Measurements from ENCODE around the gene KIAA0753. TPM values are rescaled to one million over a fixed set of nuclear protein-coding genes. Genes with fewer than 3 reads are reported as not detected.
A peak's percentile ranks its signal among the peaks of the same experiment; 100 is the strongest.
"Not testable (repeated sequence)": the region's sequence is repeated elsewhere in the genome, so short reads cannot be mapped to it uniquely, and the experiment has no call there.

KIAA0753 gene
- total RNA-seq, 2 donors from 2014 or later = 37.2 to 50.1 TPM

GRCh38 chr17:6573982-6574686, 66.4 kb downstream of the KIAA0753 start:
- no peak overlapping the region for H3K27ac Mint-ChIP-seq
- TF ChIP-seq CTCF (conservative IDR thresholded peaks at IDR 0.05) = no peak
- peaks cover 10% of the 10 kb centered on the region for H3K4me1 Mint-ChIP-seq
- H3K27ac ChIP-seq (ENCODE audit: low read depth, low read length) = no peak overlapping the region
- H3K27me3 ChIP-seq (ENCODE audit: control insufficient read depth, insufficient read depth, low read length, poor library complexity, severe bottlenecking) = no peaks in the 10 kb centered on the region
- 95 to 98% methylated on average over 13 of the region's 13 CpGs for WGBS, 2 experiments (ENCODE audit: insufficient coverage in 1 of 2, insufficient read length in 1 of 2)
- H3K27me3 Mint-ChIP-seq (ENCODE audit: insufficient read depth) = no peaks in the 10 kb centered on the region
- no peak overlapping the region for H3K4me3 Mint-ChIP-seq
- H3K9ac ChIP-seq (ENCODE audit: extremely low read depth, low read length, poor library complexity, severe bottlenecking) = no peak overlapping the region
- H3K4me3 ChIP-seq (ENCODE audit: low read length) = no peak overlapping the region
- DNase-seq = no peak
- H3K9me3 Mint-ChIP-seq = no peaks in the 10 kb centered on the region
- H3K9me3 ChIP-seq (ENCODE audit: control insufficient read depth, low read length) = no peaks in the 10 kb centered on the region
- peaks cover 35% of the 10 kb centered on the region for H3K36me3 Mint-ChIP-seq (ENCODE audit: low read depth)
- H3K36me3 ChIP-seq (ENCODE audit: control insufficient read depth, insufficient read depth, low read length) = peaks cover 20% of the 10 kb centered on the region
- no peaks in the 10 kb centered on the region for H3K4me1 ChIP-seq (ENCODE audit: control insufficient read depth, insufficient read depth, low read length)

GRCh38 chr17:6573495-6573894, 67.0 kb downstream of the KIAA0753 start:
- H3K9me3 ChIP-seq (ENCODE audit: control insufficient read depth, low read length); H3K4me3 ChIP-seq (ENCODE audit: low read length); H3K27ac Mint-ChIP-seq; H3K27ac ChIP-seq (ENCODE audit: low read depth, low read length); H3K9ac ChIP-seq (ENCODE audit: extremely low read depth, low read length, poor library complexity, severe bottlenecking); H3K4me1 ChIP-seq (ENCODE audit: control insufficient read depth, insufficient read depth, low read length); H3K27me3 ChIP-seq (ENCODE audit: control insufficient read depth, insufficient read depth, low read length, poor library complexity, severe bottlenecking); DNase-seq; H3K4me3 Mint-ChIP-seq; H3K9me3 Mint-ChIP-seq; H3K27me3 Mint-ChIP-seq (ENCODE audit: insufficient read depth): not testable (repeated sequence)
- Mint-ChIP-seq H3K36me3 (ENCODE audit: low read depth) (peaks cover 29% of the 10 kb centered on the region), H3K4me1 (peaks cover 10% of the 10 kb centered on the region)
- 93 to 100% methylated on average over 4 to 5 of the region's 6 CpGs for WGBS, 2 experiments (ENCODE audit: insufficient coverage in 1 of 2, insufficient read length in 1 of 2)
- peaks cover 14% of the 10 kb centered on the region for H3K36me3 ChIP-seq (ENCODE audit: control insufficient read depth, insufficient read depth, low read length)

GRCh38 chr17:6572972-6573370, 67.5 kb downstream of the KIAA0753 start:
- Mint-ChIP-seq H3K27ac (no peak overlapping the region), H3K4me3 (no peak overlapping the region), H3K27me3 (ENCODE audit: insufficient read depth) (no peaks in the 10 kb centered on the region), H3K4me1 (peaks cover 13% of the 10 kb centered on the region), H3K9me3 (no peaks in the 10 kb centered on the region), H3K36me3 (ENCODE audit: low read depth) (peaks cover 24% of the 10 kb centered on the region)
- no peak for DNase-seq
- Histone ChIP-seq H3K4me3 (ENCODE audit: low read length) (no peak overlapping the region), H3K27me3 (ENCODE audit: control insufficient read depth, insufficient read depth, low read length, poor library complexity, severe bottlenecking) (no peaks in the 10 kb centered on the region), H3K9ac (ENCODE audit: extremely low read depth, low read length, poor library complexity, severe bottlenecking) (no peak overlapping the region), H3K27ac (ENCODE audit: low read depth, low read length) (no peak overlapping the region), H3K36me3 (ENCODE audit: control insufficient read depth, insufficient read depth, low read length) (peaks cover 9% of the 10 kb centered on the region), H3K9me3 (ENCODE audit: control insufficient read depth, low read length) (no peaks in the 10 kb centered on the region), H3K4me1 (ENCODE audit: control insufficient read depth, insufficient read depth, low read length) (no peaks in the 10 kb centered on the region)
- no peak for TF ChIP-seq CTCF (conservative IDR thresholded peaks at IDR 0.05)
- WGBS, 2 experiments (ENCODE audit: insufficient coverage in 1 of 2, insufficient read length in 1 of 2) = 96 to 98% methylated on average over 4 to 8 of the region's 8 CpGs

GRCh38 chr17:6571452-6571781, 69.1 kb downstream of the KIAA0753 start:
- H3K27ac ChIP-seq (ENCODE audit: low read depth, low read length) = peak overlapping the region; percentile 60
- H3K27me3 ChIP-seq (ENCODE audit: control insufficient read depth, insufficient read depth, low read length, poor library complexity, severe bottlenecking) = no peaks in the 10 kb centered on the region
- no peak for DNase-seq
- no peaks in the 10 kb centered on the region for H3K9me3 Mint-ChIP-seq
- no peak overlapping the region for H3K4me3 Mint-ChIP-seq
- peaks cover 17% of the 10 kb centered on the region for H3K4me1 Mint-ChIP-seq
- H3K9ac ChIP-seq (ENCODE audit: extremely low read depth, low read length, poor library complexity, severe bottlenecking) = no peak overlapping the region
- H3K4me3 ChIP-seq (ENCODE audit: low read length) = no peak overlapping the region
- H3K4me1 ChIP-seq (ENCODE audit: control insufficient read depth, insufficient read depth, low read length) = no peaks in the 10 kb centered on the region
- TF ChIP-seq CTCF (conservative IDR thresholded peaks at IDR 0.05) = no peak
- peaks cover 11% of the 10 kb centered on the region for H3K36me3 Mint-ChIP-seq (ENCODE audit: low read depth)
- 91 to 95% methylated on average over 3 to 7 of the region's 7 CpGs for WGBS, 2 experiments (ENCODE audit: insufficient coverage in 1 of 2, insufficient read length in 1 of 2)
- no peaks in the 10 kb centered on the region for H3K9me3 ChIP-seq (ENCODE audit: control insufficient read depth, low read length)
- H3K36me3 ChIP-seq (ENCODE audit: control insufficient read depth, insufficient read depth, low read length) = no peaks in the 10 kb centered on the region
- H3K27me3 Mint-ChIP-seq (ENCODE audit: insufficient read depth) = no peaks in the 10 kb centered on the region
- no peak overlapping the region for H3K27ac Mint-ChIP-seq

Measured in endodermal cell (in vitro differentiated cells).